ENCODE measurements around the gene PDIA5.

The PDIA5 gene

DNA sequence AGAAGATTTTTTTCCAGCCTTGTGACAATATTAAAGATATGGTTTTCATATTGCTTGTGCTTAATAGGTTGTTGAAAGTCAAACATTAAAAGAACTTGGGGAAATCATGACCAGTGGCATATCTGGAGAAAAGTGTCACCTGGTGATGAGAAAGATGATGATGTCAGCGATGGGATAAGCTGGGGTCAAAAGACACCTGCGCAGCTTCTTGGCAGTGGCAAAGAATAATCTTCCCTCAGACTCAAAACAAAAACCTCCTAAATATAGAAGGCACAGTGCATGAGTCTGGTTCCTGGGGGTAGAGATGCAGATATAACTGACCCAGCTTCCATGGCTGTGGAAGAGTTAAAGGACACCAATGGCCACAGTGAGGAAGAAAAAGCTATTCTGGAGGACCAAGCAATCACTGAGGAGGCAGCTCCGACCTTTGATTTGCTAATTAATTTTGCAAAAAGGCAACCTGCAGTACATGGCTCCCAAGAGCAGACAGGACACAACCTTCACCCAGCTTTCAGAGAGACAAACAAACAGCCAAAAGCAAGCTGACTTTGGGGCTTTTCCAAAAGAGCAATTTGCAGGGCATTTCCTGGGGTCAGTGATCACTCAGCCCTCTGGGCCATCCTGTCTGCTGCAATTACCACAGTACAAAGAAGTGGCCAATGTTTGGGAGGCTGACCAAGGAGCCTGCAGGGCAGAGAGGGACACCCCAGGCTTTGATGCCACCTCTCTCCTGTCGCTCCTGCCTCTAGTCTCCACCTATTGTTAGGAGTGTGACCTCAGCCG lies 21.7 kb upstream of the PDIA5 start:
- no peak for DNase-seq

DNA sequence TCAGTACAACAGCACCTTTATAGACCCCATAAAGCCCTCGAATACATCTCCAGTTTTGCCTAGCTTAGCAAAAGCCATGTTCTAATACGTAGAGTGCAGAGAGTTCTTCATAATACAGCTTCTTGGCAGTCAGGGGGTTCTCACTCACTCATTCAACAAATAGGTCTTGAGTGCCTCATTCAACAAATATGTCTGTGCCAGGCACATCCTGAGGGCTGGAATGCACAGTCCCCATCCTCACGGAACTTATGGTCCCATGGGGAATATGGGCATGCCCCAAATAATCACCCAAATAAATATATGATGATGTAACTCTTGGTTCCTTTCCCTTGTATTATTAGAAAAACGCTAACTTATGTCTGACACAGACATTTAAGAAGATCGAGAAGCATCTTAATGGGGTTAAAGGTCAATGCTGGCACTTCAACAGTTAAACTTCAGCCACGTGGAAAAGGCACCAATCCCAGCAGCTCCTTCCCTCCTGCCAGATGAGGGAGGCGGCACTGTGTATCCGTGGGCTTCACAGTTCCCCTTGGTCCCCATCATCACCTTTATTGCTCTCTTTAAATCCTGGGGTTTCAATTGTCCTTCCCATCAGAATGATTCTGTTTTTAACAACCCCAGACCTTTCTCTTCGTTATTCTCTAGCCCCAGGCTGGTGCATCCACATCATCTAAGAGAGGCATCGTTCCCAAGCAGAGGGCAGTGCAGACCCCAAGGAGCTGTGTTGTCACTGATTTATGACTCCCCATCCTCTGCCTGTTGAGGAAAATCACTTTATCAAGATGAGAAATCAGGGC lies 20.4 kb upstream of the PDIA5 start:
- DNase-seq: no peak

DNA sequence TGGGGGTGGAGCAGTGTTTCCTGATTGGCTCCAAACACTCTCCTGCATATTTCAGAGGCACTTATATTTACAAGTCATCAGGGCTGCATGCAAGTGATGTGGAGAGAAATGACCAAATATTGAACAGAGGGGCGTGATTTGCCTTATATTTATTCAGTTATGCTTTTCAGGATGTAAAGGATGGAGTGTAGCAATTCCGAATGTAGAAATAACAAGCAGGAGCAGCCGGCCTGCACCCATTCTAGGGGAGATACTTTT lies 19.8 kb upstream of the PDIA5 start:
- DNase-seq: no peak

DNA sequence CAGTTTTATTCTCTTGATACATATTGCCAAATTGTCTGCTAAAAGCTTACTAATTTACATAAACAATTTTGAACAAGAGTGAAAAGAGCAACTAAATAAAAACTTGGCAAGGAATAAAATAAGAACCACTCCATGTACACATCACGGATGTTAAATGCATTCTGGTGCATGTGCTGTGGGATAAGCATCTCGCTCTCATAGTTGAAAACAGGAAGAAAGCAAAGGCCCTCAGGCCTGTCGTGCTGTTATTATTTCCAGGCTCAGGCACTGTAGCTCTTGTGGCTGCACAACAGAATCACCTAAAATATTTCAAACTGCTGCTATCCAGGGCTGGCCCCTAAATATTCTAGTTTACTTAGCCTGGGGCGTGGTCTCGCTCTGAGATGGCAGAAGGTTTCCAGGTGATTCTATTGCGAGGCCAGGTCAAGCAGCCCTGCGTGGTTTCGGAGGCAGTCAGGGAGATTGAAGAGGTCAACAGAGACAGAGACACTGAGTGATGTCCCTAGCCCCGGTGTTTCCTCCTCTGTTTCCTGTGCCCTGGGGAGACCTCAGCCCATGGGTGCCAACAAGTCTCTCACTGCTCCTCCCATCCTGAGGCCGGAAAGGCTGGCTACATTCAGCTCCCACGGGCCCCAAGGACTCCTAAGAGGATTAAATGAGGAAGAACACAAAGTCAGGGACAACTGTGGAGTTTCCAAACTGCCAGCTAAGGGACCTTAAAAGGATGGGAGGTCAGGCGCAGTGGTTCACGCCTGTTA lies 18.2 kb upstream of the PDIA5 start:
- no peak for DNase-seq

DNA sequence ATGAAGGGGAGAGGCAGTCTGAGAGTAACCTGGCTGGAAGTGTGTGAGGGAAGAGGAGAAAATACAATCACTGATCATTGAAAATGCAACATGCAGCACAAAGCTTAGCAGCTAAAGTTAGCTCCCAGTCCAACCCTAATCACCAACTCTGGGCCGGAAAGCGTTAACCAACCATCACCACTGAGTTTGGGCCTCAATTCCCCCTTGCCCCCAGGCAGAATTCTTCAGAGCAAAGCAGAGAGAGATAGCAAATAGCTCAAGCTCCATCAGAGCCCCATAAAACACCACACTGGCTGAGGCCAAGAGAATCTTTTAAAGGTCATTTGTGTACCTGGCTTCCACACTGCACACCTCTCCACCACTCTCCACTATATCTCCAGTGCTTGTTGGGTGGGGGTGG lies 16.2 kb upstream of the PDIA5 start:
- DNase-seq: no peak

DNA sequence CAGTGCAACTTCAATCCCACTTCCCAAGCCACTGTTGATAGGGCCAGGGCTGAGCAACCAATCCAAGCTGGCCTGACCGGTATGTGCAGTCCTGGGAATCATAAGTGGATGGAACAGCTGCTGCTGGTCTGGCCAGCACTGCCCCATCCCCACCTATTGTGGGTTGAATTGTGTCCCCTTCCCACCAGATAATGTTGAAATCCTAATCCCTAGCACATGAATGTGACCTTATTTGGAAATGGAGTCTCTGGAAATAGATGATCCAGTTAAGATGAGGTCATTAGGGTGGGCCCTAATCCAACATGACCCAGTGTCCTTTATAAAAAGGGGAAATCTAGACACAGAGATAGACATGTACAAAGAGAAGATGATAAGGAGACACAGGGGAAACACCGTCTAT lies 13.7 kb upstream of the PDIA5 start:
- no peak for DNase-seq

DNA sequence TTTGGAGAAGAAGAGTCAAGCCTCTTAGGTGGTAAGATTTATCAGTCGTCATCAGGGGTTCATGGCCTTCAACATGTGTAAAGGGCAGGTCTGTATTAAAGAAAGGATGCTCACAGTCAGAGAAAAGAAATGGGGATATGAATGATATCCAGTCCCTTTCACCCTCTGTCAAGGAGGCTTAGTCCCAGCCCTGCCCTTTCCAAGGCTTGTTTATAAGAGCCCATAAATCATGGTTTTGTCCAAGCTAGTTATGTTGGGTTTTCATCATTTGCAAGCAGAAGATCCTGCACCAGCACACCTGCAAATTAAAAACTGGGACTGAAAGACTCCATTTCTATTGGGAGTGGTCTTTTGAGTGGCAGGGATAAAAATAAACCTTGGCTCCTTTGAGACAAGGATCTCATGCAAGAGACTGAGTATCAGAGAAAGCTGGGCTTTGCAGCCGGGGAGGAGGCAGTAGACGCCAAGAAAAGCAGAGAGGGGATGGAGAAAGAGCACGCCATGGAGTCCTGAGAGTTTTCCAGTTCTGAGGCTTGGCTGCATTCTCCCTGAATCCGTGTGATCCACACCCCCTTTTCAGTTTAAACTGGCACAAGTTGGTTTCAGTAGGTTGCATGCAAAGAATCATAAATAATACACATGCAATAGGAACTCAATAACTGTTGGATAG lies 12.6 kb upstream of the PDIA5 start:
- no peak for DNase-seq

DNA sequence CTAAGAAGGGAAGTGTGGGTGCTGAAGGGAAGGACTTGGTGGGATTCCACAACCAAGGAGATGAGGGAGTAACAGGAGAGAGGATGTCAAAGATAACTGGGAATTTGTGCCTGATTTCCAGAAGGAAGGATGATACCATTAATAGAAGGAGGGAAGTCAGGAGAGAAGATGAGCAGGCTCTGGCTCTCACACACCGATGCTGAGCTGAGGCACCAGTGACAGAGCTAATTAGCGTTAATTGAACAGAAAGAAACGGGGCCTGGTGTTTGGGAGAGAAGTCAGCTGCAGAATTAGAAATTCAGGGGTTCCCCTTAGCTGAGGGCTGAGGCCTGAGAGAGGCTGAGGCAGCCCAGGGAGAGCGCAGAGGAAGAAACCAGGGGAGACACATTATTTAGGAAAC lies 11.9 kb upstream of the PDIA5 start:
- DNase-seq: no peak

DNA sequence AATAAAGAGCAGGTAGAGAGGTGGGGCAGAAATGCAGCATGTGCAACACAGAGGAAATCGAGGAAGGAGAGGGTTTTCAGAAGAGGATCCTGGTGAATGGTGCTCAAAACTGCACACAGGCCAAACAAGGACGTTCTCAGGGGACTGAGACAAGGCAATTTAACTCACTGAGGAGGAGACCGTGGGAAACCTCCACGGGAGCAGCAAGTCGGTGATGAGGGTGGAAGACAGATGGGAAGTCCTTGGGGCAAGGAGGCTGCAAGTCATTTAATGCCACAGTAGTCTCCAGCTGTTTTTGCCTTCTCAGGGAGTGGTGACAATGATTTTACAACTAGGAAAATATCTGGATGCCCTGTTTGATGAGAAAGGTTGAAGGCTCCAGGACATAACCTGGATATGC lies 11.5 kb upstream of the PDIA5 start:
- DNase-seq: no peak

DNA sequence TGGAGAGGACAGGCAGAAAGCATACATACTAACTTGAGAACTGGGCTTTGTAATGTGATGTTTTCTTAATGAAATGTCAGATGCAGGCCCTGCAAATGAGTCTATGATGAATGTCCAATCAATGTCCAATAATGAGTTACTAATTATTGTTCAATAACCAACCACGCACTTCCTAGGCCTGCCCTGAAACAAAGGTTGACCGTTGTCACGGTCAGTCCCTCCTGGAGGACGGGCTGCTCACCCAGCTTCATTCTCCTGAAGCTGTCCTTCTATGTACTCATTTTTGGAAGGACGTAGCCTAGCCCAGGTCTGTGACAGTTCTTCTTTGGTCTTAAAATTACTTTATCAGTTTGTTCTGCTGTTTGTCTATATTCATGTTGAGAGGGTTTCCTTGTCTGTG lies 8.3 kb upstream of the PDIA5 start:
- DNase-seq: no peak

DNA sequence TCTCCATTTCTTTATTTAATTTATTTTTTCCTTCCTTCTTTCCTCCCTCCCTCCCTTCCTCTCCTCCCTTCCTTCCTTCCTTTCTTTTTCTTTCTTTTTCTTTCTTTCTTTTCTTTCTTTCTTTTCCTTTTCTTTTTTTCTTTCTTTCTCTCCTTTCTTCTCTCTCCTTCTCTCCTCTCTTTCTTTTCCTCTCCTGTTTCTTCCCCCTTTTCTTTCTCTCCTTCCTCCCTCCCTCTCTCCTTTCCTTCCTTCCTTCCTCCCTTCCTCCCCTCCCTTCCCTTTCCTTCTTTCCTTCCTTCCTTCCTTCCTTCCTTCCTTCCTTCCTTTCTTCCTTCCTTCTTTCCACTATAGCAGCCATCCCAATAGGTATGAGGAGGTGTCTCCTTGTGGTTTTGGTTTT lies 6.8 kb upstream of the PDIA5 start:
- DNase-seq: no peak

DNA sequence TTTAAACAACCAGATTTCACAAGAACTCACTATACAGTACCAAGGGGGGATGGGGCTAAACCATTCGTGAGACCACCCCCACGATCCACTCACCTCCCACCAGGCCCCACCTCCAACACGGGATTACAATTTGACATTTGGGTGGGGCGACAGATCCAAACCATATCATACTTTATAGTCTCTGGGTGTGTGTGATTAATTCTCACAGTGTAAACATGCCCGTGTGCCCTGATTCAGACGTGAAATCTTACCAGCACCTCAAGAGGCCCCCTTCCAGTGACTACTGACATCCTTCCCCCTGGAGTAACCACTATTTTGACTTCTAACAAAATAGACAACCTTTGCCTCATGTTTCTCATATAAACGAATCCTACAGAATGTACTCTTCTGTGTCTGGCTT lies 5.0 kb upstream of the PDIA5 start:
- no peak for DNase-seq

DNA sequence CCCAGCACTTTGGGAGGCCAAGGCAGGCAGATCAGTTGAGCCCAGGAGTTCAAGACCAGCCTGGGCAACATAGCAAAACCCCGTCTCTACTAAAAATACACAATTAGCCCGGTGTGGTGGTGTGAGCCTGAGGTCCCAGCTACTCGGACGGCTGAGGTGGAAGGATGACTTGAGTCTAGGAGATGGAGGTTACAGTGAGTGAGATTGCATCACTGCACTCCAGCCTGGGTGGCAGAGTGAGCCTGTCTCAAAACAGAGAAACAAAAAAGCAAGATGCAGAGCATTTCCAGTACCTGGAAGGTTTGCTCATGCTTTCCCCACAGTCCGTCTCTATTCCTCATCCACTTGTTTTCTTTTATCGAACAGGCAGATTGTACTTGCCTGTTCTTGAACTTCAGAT lies 3.8 kb upstream of the PDIA5 start:
- no peak for DNase-seq

DNA sequence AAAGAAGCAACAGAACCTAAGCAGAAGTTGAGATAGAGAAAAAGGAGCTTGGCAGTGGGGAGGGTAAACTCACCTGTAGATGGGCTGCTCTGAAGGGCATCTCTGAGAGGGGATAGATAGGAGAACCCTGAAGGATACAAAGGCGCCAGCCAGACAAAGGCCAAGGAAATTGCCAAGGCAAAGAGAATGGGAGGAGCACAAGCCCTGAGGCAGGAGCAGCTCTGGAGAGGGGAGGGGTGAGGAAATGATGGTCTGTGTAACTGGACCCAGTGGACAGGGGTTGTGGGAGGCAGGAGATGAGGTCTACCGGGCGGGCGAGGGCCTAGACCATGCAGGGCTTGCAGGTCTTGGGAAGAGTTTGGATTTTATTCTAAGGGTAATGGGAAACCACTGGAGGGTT lies 2.3 kb upstream of the PDIA5 start:
- no peak for DNase-seq

DNA sequence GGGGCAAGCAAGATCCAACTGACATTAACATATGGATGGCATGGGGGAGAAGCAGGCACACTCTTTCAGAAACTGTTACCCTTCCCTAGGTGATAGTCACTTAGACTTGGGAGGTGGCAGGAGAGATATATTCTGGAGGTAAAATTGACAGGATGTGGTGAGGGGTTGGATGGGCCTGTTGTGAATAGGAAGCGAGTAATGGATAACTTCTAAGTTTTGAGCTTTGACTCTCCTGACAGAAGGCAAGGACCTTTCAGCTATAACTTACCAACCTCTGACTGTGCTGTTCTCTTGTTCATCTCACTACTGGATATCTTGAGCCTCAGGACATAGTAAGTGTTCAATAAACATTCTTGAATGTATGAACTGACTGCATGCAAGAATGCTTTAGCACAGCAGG lies 1.9 kb upstream of the PDIA5 start:
- no peak for DNase-seq

DNA sequence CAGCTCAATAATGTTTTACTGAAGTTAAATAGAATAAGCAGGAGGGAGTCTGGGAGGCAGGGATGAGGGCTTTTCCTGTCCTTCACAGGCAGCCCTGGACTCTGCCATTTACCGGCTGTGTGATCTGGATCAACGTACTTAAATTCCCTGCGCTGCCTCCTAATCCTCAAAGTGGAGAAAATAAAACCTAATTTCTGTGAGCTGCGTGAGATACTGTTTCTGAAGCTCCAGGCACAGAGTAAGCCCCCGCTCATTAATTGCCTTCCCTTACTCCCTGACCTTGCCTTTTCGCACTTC lies 278 bp upstream of the PDIA5 start:
- no peak for DNase-seq

DNA sequence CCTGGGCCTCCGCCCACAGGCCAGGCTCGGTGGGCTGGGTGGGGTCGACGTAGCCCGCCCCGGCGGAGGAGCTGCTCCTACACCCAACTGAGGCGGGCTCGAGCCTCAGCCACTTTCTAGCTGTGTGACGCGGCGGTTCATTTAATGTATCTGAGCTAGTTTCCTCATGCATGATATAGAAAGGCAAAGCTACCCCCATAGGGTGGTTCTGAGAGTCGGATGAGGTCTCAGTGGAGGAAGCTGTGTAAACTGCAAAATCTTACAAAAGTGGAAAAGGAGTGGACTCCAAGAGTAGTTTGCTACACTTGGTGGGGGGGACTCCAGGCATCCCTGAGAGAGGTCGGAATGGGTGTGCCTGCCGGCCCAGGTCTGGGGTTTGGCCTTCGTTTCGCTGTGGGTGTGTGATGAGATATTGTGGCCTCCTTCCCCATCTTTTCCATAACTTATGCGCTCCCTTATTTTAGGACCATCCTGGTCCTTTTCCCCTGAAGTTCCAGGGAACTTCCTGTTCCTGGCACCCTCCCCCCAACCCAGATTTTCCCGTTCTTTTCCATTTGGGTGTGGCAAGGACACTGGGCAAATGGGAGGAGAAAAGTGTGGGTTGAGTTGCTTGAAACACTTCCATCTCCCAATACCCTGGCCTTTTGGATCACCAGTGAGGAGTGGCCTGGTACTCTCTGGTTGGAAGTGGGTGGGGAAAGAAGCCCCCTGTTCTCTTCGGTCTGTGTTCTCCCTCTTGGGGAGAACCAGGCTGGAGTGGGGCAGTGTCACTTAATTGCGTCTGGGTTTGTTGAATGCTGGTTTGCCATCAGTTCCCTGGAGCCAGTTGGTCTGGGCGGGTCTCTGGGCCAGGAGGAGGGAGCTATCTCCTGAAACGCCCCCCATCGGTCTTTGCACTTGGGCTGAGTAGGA lies 1.1 kb downstream of the PDIA5 start:
- no peak for DNase-seq

DNA sequence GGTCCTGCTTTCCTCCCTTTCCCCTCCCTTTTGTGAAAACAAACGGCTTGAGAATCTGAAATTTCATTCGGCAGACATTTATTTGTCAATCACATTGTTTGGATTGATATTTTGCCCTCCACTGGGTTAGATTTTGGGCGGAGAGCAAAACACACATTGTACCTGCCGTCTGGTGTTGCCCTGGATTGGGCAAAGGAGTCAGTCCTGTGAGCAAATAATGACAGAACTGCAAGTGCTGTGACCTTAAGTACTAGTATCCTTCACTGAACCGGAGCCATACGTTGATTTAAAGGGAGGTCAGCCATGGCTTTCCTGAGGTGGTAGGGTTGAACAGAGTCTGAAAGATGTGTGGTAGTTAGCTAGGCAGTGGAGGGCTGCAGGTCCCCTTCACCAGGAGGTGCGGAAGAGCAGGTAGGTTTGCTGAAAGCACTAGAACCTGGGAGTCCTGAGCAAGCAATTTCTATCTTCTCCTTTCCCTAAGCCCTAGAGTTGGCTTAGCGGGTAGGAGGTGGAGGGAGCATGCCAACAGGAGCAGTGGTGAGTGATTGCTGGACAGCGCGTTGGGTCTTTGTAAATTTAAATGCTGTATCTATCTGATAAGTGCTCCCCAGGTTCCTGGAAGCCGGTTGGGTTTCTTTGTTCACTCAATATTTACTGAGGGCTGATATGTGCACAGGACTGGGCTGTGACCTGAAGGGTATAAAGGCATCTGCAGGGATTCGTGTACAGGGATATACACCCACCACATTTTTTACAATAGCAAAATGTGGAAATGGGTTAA lies 2.0 kb downstream of the PDIA5 start:
- DNase-seq: peak; percentile 6

DNA sequence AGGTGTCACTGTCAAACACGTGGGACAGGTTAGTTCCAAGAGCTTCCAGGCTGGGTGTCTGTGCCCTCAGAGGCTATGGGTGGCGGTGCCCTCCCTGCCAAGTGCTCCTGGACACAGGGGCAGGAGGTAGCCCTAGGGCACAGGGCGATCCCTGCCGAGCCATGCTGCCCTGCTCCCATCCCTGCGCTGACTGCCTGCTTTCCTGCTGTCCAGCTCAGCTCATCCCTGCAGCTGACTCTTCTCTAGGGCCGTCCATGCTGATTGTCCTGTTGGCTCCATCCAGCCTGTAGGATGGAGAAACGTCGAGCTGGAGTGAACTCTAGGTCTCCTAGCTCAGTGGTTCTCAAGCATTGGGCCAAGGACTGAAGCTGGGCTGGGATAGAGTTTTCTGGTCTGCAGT lies 3.7 kb downstream of the PDIA5 start:
- DNase-seq: no peak

DNA sequence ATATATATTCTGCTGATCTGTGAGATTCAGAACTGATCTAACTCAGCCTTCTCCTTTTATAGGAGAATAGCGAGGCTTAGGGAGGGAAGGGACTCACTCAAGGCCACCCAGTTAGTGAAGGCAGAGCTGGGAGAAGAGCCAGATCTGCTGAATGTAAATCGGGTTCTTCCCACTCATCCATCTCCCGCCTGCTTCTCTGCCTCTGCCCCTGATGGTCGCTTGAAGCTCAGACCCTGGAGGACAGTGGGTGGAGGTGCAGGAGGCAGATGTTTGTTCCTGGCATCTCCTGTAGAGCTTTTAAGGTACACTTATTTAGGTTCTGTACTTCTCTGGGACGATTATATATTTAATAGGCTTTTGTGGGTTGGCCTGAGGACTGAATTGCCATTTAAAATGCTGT lies 4.3 kb downstream of the PDIA5 start:
- peak; percentile 88 for DNase-seq

DNA sequence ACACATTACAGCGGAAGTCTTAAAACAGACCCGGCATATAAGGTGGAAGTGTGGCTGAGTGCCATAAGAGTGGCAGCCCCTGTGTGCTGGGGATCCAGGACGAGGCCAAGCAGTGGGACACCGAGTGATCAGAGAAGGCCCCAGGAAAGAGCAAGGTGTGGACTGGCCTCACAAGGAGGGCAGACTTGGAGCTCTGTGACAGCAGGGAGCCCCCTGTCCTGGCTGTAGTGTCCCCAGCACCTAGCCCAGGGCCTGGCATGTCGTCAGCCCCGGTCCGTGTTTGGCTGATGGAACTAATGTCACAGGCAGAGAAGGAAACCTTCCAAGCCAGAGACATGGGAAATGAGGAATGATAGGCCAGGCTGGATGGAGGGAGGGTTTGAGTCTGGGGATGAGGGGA lies 4.8 kb downstream of the PDIA5 start:
- no peak for DNase-seq

DNA sequence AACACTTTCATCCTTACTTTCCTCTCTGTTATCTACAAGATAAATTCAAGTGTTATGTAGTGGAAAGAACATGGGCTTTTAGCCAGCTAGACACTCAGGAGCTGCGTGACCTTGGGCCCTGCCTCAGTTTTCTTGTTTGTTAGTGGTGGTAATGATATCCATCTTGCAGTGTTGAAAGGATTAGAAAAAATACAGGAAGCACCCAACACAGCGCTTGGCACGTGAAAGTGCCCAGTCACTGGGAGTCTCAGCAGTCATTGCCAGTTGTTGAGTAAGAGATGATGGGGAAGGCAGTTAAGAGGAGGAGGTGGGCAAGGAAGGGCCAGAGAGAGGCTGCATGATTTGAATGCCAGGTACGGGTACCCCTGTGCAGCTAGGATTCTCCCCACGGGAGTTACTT lies 5.3 kb downstream of the PDIA5 start:
- DNase-seq: no peak
